ENCODE data around the gene SAPCD2. TPM values are rescaled to one million over a fixed set of nuclear protein-coding genes. Genes with fewer than 3 reads are reported as not detected.

Gene SAPCD2, protein sequence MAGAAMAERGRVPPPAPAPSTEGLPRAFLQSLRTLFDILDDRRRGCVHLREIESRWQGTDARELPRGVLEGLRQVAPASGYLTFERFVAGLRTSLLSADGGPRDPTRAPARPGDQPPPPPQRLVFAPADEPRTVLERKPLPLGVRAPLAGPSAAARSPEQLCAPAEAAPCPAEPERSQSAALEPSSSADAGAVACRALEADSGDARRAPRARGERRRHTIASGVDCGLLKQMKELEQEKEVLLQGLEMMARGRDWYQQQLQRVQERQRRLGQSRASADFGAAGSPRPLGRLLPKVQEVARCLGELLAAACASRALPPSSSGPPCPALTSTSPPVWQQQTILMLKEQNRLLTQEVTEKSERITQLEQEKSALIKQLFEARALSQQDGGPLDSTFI
- 7.2 TPM for total RNA-seq

DNA sequence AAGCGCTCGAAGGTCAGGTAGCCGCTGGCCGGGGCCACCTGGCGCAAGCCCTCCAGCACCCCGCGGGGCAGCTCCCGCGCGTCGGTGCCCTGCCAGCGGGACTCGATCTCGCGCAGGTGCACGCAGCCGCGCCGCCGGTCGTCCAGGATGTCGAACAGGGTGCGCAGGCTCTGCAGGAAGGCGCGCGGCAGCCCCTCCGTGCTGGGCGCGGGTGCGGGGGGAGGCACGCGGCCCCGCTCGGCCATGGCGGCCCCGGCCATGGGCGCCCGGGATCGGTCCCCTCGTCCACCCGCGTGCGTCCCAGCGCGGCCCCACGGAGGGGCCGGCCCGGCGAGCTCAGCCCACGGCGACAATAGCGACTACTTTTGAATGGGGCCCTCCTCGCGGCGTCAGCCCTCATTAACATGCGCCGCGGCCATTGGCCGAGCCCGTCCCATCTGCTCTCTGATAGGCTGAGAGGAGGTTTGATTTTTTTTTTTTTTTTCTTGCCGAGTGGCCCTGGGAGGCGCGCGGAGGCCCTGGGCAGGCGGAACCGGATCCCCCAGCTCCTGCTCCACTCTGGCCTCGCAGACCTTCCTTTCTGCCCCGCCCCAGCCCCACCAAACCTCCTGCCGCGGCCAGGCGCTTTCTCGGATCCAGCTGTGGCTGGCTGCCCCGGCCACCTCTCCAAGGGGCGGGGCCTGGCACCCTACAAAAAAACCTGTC, at the start of gene SAPCD2:
Gene SAPCD2 (minus strand): TSS at position 357 of the 705 bp plus-strand sequence. CDS start 97 bp downstream, at position 260.

GRCh38 chr9:137114613-137115393, 44.4 kb upstream of the SAPCD2 start, which contains the start of gene DPP7:
Gene DPP7, minus strand, starts transcription at chr9:137114733. Its CDS starts 20 bp downstream, at chr9:137114713.

GRCh38 chr9:137086531-137087408, 16.4 kb upstream of the SAPCD2 start, which contains the start of gene MAN1B1:
Gene MAN1B1, plus strand, starts transcription at chr9:137086985. Its CDS starts 15 bp downstream, at chr9:137087000.

DNA sequence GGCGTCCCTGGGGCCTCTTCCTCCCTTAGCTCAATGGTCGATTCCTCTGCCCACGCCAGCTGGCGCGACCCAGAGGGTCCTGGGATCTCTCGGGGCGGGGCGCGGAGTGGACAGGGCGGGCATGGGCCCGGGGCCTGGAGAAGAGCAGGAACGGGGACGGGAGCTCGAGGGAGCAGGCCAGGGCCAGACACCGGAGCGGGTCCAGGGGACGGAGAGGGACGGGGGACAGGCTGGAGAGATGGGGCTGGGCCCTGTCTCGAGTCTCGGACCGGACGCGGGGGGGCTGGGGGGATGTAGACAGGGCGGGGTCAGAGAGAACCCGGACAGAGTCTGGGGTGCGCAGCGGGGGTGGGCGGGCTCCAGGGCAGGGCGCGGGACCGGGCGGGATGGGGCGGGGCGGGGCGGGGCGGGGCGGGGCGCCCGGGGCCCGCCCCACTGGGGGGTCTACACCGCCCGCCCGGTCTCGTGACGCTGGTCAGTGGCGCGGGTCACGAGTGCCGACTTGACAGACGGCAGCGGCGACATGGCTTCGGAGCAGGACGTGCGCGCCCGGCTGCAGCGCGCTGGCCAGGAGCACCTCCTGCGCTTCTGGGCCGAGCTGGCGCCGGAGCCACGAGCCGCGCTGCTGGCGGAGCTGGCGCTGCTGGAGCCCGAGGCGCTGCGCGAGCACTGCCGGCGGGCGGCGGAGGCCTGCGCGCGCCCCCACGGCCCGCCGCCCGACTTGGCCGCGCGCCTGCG, 6.8 kb upstream of the SAPCD2 start, which contains the start of gene UAP1L1:
Gene UAP1L1 (plus strand): TSS at position 508 of the 738 bp plus-strand sequence. CDS start 16 bp downstream, at position 524.

GRCh38 chr9:137053944-137054931, 16.1 kb downstream of the SAPCD2 start, which contains the start of gene ENTPD2:
Gene ENTPD2, minus strand, starts transcription at chr9:137054061. Its CDS starts 64 bp downstream, at chr9:137053997.

DNA sequence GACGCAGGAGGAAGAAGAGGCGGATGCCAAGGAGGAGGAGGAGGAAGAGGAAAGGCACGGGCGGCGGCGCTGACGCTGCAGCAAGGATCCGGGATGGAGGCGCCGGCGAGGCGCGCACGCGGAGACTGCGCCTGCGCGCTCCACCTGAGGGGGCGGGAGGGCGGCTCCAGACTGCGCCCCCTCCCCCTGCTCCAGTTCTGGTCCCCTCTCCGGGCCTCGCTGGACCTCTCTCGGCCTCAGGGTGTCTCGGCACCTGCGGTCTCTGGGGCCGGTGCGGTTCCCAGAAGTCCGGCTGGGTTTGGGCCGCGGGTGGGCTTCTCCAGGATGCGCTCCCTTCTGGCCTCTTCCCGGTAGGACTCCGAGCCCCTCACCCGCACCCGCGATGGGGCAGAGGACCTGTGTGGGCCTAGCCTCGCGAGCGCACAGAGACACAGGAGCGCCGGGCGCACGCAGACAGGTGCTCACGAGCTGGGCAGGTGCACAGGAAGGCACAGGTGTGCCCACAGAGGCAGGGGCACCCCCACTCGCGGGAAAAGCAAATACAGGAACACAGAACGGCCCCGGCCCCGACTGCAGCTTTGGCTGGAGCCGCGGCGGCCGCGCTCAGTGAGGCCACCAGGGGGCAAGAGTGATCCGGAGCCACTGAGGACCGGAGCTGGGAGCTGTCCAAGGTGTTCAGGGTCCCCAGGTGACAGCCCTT, 24.1 kb downstream of the SAPCD2 start, which contains the start of gene NPDC1:
Gene NPDC1 (minus strand): TSS at position 90 of the 700 bp plus-strand sequence. CDS start 188 bp downstream, outside the sequence.

GRCh38 chr9:137031904-137032640, 38.3 kb downstream of the SAPCD2 start, which contains the start of gene FUT7:
Gene FUT7, minus strand, starts transcription at chr9:137032088. Its CDS starts 97 bp downstream, at chr9:137031991.

DNA sequence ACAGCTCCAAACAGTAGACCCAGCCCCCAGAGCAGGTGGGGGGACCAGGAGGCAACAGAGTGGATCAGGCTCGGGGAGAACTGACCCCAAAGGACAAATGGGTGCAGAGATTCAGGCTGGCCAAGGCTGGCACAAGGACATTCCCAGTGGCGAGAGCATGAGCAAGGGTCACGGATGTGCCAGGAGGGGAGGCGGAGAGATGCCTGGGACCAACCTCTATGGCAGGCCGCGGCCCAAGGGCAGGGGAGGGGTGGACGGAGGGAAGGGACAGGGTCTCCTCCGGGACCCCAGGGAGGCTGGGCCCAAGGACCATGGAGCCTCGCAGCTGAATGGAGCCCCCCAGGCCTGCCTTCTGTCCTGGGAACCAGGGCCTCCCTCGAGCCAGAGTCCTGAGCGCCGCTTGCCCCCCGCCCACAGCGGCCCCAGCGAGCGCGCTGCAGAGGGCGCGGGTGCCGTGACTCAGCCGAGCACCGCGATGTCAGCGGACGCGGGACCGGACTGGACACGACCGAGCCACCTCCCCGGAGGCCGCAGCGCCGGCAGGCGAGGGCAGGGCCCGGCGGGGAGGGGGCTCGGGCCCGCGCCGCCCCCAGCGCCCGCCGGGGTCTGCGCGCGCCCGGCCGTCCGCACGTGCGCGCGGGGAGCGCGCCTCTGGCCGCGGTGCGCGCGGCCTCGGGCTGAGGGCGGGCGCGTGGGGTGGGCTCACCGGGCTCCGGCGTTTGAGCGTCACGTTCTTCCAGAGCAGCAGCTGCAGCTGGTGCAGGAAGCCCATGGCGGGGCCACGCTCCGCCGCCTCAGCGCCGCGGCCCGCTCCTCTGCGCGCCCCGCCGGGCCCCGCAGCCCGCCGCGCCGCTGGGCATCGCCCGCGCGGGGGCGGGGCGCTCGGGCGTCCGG, 42.7 kb downstream of the SAPCD2 start, which contains the start of gene ABCA2:
Gene ABCA2 (minus strand): TSS at position 869 of the 894 bp plus-strand sequence. CDS start 97 bp downstream, at position 772.

Small RNA genes within 50 kb of the gene (small RNA-seq; reads per million reads assigned to genes)
- gene RF00153 (ENCODE audit: low replicate concordance): not detected

Other genes starting within 250 kb of the SAPCD2 start
- 1.5 TPM for gene AJM1, start 228.1 kb downstream of the SAPCD2 start, total RNA-seq
- gene PHPT1, start 221.1 kb downstream of the SAPCD2 start, total RNA-seq: 68.5 TPM
- 10.9 TPM for gene MAMDC4, start 218.2 kb downstream of the SAPCD2 start, total RNA-seq
- 172 TPM for gene EDF1, start 204.2 kb downstream of the SAPCD2 start, total RNA-seq
- 18.9 TPM for gene TRAF2, start 184.0 kb downstream of the SAPCD2 start, total RNA-seq
- 87.0 TPM for gene FBXW5, start 125.8 kb downstream of the SAPCD2 start, total RNA-seq
- not detected for gene C8G, start 125.3 kb downstream of the SAPCD2 start, total RNA-seq
- gene LCN12, start 118.3 kb downstream of the SAPCD2 start, total RNA-seq: 10.2 TPM
- gene PTGDS, start 93.1 kb downstream of the SAPCD2 start, total RNA-seq: 43.3 TPM
- gene LCNL1, start 87.6 kb downstream of the SAPCD2 start, total RNA-seq: 0.41 TPM
- gene PAXX, start 78.1 kb downstream of the SAPCD2 start, total RNA-seq: 28.0 TPM
- gene CLIC3, start 74.0 kb downstream of the SAPCD2 start, total RNA-seq: 2.5 TPM
- 39.4 TPM for gene ABCA2, start 42.3 kb downstream of the SAPCD2 start, total RNA-seq
- 0.35 TPM for gene FUT7, start 38.5 kb downstream of the SAPCD2 start, total RNA-seq
- gene NPDC1, start 24.4 kb downstream of the SAPCD2 start, total RNA-seq: 28.6 TPM
- gene ENTPD2, start 16.5 kb downstream of the SAPCD2 start, total RNA-seq: 3.6 TPM
- gene UAP1L1, start 7.0 kb upstream of the SAPCD2 start, total RNA-seq: 11.2 TPM
- gene MAN1B1, start 16.4 kb upstream of the SAPCD2 start, total RNA-seq: 54.5 TPM
- 20.4 TPM for gene DPP7, start 44.2 kb upstream of the SAPCD2 start, total RNA-seq
- gene GRIN1, start 68.6 kb upstream of the SAPCD2 start, total RNA-seq: 0.47 TPM
- 0.35 TPM for gene LRRC26, start 99.5 kb upstream of the SAPCD2 start, total RNA-seq
- gene TMEM210, start 101.5 kb upstream of the SAPCD2 start, total RNA-seq: not detected
- gene ANAPC2, start 118.0 kb upstream of the SAPCD2 start, total RNA-seq: 44.7 TPM
- 35.3 TPM for gene SSNA1, start 118.1 kb upstream of the SAPCD2 start, total RNA-seq
- 8.2 TPM for gene TPRN, start 130.2 kb upstream of the SAPCD2 start, total RNA-seq
- 32.5 TPM for gene TMEM203, start 135.1 kb upstream of the SAPCD2 start, total RNA-seq
- gene NDOR1, start 135.1 kb upstream of the SAPCD2 start, total RNA-seq: 10.3 TPM
- 4.1 TPM for gene RNF208, start 151.7 kb upstream of the SAPCD2 start, total RNA-seq
- 0.76 TPM for gene CYSRT1, start 154.6 kb upstream of the SAPCD2 start, total RNA-seq
- 0.70 TPM for gene RNF224, start 156.9 kb upstream of the SAPCD2 start, total RNA-seq
- 3.0 TPM for gene SLC34A3, start 160.3 kb upstream of the SAPCD2 start, total RNA-seq
- 172 TPM for gene TUBB4B, start 170.7 kb upstream of the SAPCD2 start, total RNA-seq
- gene STPG3, start 180.7 kb upstream of the SAPCD2 start, total RNA-seq: not detected
- gene NELFB, start 184.8 kb upstream of the SAPCD2 start, total RNA-seq: 48.3 TPM
- gene TOR4A, start 207.2 kb upstream of the SAPCD2 start, total RNA-seq: 12.5 TPM
- 10.1 TPM for gene NRARP, start 231.7 kb upstream of the SAPCD2 start, total RNA-seq